ENCODE results near the gene CEBPB. TPM values are rescaled to one million over a fixed set of nuclear protein-coding genes. Genes with fewer than 3 reads are reported as not detected.
A peak's percentile ranks its signal among the peaks of the same experiment; 100 is the strongest.

The CEBPB gene
- total RNA-seq, 6 experiments from 2014 or later: 130 to 182 (median 152) TPM

DNA sequence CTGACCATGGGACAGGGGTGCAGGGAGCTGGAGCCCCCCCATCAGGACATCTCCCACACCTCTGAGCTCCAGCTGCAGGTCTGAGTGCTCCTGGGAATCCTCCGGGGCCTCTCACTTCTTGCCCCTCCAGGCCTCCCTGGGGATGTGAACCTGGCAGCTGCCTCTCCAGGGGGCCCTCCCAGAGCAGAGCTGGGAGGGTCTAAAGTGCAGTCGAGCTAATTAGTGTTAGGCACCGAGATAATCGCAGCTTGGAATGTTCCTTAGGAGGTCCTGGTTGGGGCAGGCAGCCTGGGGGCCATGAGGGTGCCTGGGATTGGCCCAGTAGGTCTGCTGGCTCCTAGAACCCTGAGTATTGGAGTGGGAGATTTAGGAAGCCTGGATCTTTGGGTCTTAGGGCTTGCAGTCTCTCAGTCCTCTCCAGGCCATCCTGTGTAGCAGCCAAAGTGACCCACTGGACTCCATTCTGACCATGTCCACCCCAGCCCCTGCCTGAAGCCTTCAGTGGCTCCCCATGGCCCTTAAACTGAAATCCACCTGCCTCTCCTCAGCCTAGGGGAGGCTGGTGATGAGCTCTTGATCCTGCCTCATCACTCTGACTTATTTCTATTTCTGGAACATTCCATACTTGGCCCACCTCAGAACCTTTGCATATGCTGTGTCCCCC, 26.0 kb downstream of the CEBPB start:
- no peak overlapping the region for H3K27ac ChIP-seq
- WGBS (ENCODE audit: insufficient coverage, low coverage, low lambda C conversion rate, missing lambda C conversion rate): no CpG with 5 or more reads among the region's 4 CpGs
- no peaks in the 10 kb centered on the region for H3K36me3 ChIP-seq
- H3K27me3 ChIP-seq: no peaks in the 10 kb centered on the region
- H3K4me1 ChIP-seq: peaks cover 0 to 4% (median 0%) of the 10 kb centered on the region in 4 donors
- DNase-seq: peak in 1 of 3 donors; percentile 22
- intact Hi-C loops (cut with DNase I): no loop called here
- TF ChIP-seq POLR2A (IDR thresholded peaks at IDR 0.05) (no peak), CTCF (IDR thresholded peaks at IDR 0.05) (no peak)
- ATAC-seq: no peak
- no peaks in the 10 kb centered on the region for H3K9me3 ChIP-seq
- no peak overlapping the region for H3K4me3 ChIP-seq

GRCh38 chr20:50217207-50217949, 26.7 kb downstream of the CEBPB start:
- DNase-seq: peak in 1 of 3 donors; percentile 30
- intact Hi-C loops (cut with DNase I): no loop called here
- no peak for ATAC-seq
- WGBS (ENCODE audit: insufficient coverage, low coverage, low lambda C conversion rate, missing lambda C conversion rate): 100% methylated on average over 2 of the region's 14 CpGs
- H3K27me3 ChIP-seq: no peaks in the 10 kb centered on the region
- H3K4me1 ChIP-seq: peaks cover 0 to 6% (median 0%) of the 10 kb centered on the region in 4 donors
- H3K9me3 ChIP-seq: no peaks in the 10 kb centered on the region
- H3K36me3 ChIP-seq: no peaks in the 10 kb centered on the region
- no peak for TF ChIP-seq CTCF (IDR thresholded peaks at IDR 0.05)
- no peak for TF ChIP-seq POLR2A (IDR thresholded peaks at IDR 0.05)
- H3K4me3 ChIP-seq: no peak overlapping the region
- no peak overlapping the region for H3K27ac ChIP-seq

GRCh38 chr20:50218987-50219435, 28.4 kb downstream of the CEBPB start:
- Histone ChIP-seq H3K4me1 (peaks cover 0 to 6% (median 0%) of the 10 kb centered on the region in 4 donors), H3K4me3 (no peak overlapping the region), H3K27me3 (no peaks in the 10 kb centered on the region), H3K9me3 (no peaks in the 10 kb centered on the region), H3K27ac (no peak overlapping the region), H3K36me3 (no peaks in the 10 kb centered on the region)
- intact Hi-C loops (cut with DNase I): no loop called here
- 75% methylated on average over 1 of the region's 5 CpGs for WGBS (ENCODE audit: insufficient coverage, low coverage, low lambda C conversion rate, missing lambda C conversion rate)
- ATAC-seq: no peak
- DNase-seq: peak in 1 of 3 donors; percentile 22
- TF ChIP-seq CTCF (IDR thresholded peaks at IDR 0.05) (no peak), POLR2A (IDR thresholded peaks at IDR 0.05) (no peak)

GRCh38 chr20:50219600-50219999, 29.0 kb downstream of the CEBPB start:
- TF ChIP-seq CTCF (IDR thresholded peaks at IDR 0.05): no peak
- no peak for TF ChIP-seq POLR2A (IDR thresholded peaks at IDR 0.05)
- H3K36me3 ChIP-seq: no peaks in the 10 kb centered on the region
- DNase-seq (no peak), ATAC-seq (no peak)
- peaks cover 0 to 6% (median 0%) of the 10 kb centered on the region in 4 donors for H3K4me1 ChIP-seq
- intact Hi-C loops (cut with DNase I): no loop called here
- H3K9me3 ChIP-seq: no peaks in the 10 kb centered on the region
- no peak overlapping the region for H3K27ac ChIP-seq
- no peak overlapping the region for H3K4me3 ChIP-seq
- no peaks in the 10 kb centered on the region for H3K27me3 ChIP-seq
- WGBS (ENCODE audit: insufficient coverage, low coverage, low lambda C conversion rate, missing lambda C conversion rate): 50% methylated on average over 2 of the region's 4 CpGs
